Left hindlimb (tissue), 1 donor: Measurements from ENCODE around the gene RFNG.

Experiments
- DNase-seq: peaks from one replicate; pipeline ENCODE4 v3.0.0-alpha.2; 2018

The RFNG gene

GRCh38 chr17:82056729-82057621, 5.4 kb upstream of the RFNG start:
- DNase-seq = no peak

- DNase-seq = no peak
Observed at GRCh38 chr17:82055965-82056728, 4.5 kb upstream of the RFNG start.

GRCh38 chr17:82055023-82055964, 3.7 kb upstream of the RFNG start:
- DNase-seq = peak; percentile 18

GRCh38 chr17:82054351-82055022, 2.9 kb upstream of the RFNG start:
- peak; percentile 44 for DNase-seq

GRCh38 chr17:82053556-82054263, 2.1 kb upstream of the RFNG start:
- peak; percentile 16 for DNase-seq

- peak; percentile 26 for DNase-seq
Observed at GRCh38 chr17:82053130-82053529, 1.5 kb upstream of the RFNG start.

GRCh38 chr17:82052638-82053059, 1.0 kb upstream of the RFNG start:
- no peak for DNase-seq

GRCh38 chr17:82050761-82051641, 610 bp downstream of the RFNG start:
- peak; percentile 46 for DNase-seq

GRCh38 chr17:82050152-82050760, 1.4 kb downstream of the RFNG start:
- DNase-seq = no peak

GRCh38 chr17:82049521-82049971, 2.1 kb downstream of the RFNG start:
- DNase-seq = no peak

- no peak for DNase-seq
Observed at GRCh38 chr17:82049106-82049505, 2.5 kb downstream of the RFNG start.

GRCh38 chr17:82048571-82048971, 3.0 kb downstream of the RFNG start:
- DNase-seq = no peak

- DNase-seq = no peak
Observed at GRCh38 chr17:82047914-82048570, 3.6 kb downstream of the RFNG start.

- DNase-seq = no peak
Observed at GRCh38 chr17:82047379-82047778, 4.2 kb downstream of the RFNG start.

- no peak for DNase-seq
Observed at GRCh38 chr17:82046903-82047302, 4.7 kb downstream of the RFNG start.

GRCh38 chr17:82045936-82046484, 5.6 kb downstream of the RFNG start:
- no peak for DNase-seq

- DNase-seq = no peak
Observed at GRCh38 chr17:82043507-82043906, 8.1 kb downstream of the RFNG start.

- no peak for DNase-seq
Observed at GRCh38 chr17:82042649-82043048, 9.0 kb downstream of the RFNG start.
